GM18517 (cell line): ENCODE results near the gene TGFBR1.
A peak's percentile ranks its signal among the peaks of the same experiment; 100 is the strongest.

ENCODE experiments used
- ATAC-seq: cut with Tn5 transposase; IDR thresholded peaks from one replicate; pipeline ENCODE4 v1.9.1; 2021; ENCODE audit warnings: mild to moderate bottlenecking, moderate library complexity; ENCODE audit not compliant: unreplicated experiment

The TGFBR1 gene

DNA sequence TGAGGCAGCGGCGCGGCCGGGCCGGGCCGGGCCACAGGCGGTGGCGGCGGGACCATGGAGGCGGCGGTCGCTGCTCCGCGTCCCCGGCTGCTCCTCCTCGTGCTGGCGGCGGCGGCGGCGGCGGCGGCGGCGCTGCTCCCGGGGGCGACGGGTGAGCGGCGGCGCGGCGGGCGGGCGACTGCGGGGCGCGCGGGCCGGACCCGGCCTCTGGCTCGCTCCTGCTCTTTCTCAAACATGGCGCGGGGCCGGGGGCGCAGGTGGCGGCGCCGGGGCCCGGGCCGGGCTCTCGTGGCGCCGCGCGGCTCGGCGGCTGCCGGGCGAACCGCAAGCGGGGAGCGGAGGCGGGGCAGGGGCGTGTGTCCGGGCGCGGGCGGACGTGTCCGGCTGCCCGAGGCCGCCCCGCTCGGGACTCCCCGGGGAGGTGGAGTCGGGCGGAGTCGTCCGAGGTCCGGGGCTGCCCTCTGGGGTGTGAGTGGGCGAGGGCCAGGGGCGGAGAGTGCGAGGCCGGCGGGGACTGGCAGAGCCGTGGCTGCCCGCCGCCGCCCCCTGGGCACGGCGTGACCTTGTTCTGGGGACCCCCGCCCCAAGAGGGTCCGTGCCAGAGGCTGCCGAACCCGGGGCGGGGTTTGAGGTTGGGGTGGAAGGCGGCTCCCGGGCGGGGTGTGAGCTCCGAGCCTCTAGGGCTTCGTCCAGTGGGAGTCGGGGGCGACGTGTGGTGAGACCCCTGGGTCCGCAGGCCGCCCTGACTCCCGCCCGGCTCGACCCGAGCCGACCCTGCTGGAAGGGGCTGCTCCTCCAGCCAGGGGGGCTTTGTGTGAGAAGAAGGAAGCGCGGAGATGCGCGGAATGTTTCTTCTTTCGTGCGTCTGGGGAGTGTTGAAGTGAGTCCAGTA, 485 bp downstream of the TGFBR1 start:
- peak; percentile 51 for ATAC-seq

DNA sequence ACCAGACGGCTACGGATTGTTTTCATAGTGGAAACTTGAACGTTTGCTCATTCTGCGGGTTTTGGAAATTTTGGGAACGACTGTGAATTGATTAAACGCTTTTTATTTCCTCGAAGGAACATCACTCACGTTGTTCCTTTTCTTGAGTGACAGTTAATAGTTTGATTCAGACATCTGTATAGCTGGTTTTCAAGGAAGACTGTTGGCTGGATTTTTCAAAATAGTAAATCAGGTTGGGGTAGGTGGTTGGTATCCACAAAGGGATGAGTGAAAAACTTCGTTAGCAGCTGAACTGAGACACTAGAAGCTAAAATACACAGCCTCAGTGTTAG, 1.1 kb downstream of the TGFBR1 start:
- ATAC-seq: no peak

DNA sequence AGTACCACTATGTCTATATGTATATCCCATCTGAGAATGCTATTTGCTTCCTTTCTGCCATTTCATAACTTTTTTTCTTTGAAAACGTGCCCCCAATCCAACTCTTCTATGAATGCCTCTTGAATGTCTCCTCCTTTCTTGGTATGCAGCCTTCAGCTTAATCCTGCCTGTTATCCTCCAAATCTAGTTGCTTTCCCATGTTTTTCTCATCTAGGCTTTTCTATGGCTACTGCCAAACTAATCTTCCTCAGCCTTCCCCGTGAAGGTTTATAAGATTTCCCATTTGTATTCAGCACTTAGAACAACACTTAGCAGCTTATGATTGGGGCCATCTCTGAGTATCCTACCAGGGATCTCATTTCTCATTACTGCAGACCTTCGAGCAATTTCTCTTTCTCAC, 2.5 kb downstream of the TGFBR1 start:
- ATAC-seq: no peak

- no peak for ATAC-seq
Measured at GRCh38 chr9:99108131-99108530, 3.2 kb downstream of the TGFBR1 start.

- ATAC-seq: no peak
Measured at GRCh38 chr9:99109522-99109921, 4.6 kb downstream of the TGFBR1 start.

GRCh38 chr9:99112750-99113413, 8.0 kb downstream of the TGFBR1 start:
- ATAC-seq: no peak

DNA sequence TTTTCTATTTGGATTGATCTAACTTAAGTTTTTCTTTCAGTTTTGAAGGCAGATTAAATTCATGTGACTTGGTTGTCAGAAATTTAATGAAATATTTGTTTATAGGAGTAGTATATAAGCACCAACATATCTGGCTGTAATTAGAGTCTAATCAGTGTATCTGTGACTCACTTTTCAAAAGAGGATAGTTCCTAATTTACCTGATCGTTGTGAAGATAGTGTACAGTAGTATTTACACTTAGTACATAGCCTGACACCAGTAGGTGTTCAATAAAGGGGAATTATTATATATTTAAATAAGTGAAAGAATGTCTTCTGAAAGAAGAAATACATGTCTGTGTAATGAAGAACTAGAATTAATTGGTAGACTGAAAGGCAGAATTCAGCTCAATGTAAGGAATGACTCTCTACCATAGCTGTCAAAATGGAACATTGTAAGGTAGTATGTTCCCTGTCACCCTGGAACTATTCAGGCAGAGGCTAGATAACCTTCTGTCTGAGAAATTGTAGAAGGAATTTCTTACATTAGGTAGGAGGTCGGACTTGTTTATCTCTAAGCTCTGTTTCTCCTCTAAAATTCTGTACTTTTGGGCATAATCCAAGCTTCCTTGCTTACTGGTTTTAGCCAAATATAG, 8.6 kb downstream of the TGFBR1 start:
- no peak for ATAC-seq

DNA sequence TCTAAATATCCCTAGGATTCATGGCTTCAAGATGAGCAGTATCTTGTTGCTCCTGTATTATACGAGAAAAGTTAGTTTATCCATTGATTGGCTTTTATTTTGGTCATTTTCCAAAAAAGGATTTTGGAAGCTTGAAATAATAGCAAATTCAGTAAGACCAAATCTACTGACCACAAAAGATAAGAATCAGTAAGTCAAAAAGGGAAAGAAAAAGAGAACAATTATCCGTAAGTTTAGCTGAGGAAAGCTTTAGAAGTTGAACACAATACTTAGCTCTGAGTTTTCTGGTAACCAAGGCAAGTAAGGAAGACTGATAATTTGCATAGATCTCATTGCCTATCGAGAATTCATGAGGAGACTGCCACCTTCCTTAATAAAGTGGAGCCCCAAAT, 9.1 kb downstream of the TGFBR1 start:
- no peak for ATAC-seq

DNA sequence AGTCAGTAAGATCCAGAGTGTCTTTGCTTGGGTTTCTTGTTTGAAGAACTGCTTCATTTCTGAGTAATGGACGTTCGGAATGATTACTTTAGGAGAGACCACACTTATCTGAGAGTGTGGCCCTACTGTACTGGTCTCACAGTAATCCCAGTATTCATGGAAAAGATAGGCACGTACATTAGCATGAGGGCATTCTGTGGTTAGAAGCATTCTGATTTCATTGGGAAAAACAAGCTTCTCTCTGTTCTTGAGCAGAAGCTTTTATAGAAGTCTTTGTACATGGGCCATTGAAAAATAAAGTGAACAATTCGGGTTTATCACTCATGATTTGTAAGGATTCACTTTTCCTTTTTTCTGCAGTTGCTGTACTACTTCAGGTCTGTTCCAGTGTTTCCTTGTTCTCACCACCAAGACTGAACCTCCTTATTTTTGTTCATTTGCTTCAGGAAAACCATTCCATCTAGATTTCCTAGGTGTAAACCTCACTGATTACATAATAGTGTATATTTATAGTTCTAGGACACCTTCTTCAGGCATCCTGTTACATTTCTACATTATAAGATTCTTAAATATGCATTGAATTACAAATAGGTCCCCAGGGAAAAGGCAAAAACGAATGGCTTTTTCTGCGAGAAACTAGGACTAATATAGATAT, 10.1 kb downstream of the TGFBR1 start:
- ATAC-seq: no peak

DNA sequence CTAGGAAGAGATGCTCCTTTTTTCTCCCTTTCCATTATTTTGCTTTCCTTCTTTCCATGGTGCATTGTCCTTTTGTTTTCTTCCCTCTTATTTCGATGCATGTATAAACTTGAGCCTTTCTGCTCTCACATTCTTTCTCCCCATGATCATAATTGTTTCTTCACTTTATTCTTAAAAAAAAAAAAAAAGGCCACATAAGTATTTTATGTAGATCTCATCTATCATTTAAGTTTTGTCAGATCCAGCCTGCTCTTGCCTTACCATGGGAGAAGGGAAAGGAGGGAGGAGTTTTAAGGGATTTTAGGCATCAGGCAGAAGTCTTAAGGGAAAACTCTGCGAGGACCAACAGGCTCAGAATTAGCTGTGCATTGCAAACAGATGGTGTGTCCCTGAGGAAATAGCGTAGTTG, 11.1 kb downstream of the TGFBR1 start:
- ATAC-seq: no peak

DNA sequence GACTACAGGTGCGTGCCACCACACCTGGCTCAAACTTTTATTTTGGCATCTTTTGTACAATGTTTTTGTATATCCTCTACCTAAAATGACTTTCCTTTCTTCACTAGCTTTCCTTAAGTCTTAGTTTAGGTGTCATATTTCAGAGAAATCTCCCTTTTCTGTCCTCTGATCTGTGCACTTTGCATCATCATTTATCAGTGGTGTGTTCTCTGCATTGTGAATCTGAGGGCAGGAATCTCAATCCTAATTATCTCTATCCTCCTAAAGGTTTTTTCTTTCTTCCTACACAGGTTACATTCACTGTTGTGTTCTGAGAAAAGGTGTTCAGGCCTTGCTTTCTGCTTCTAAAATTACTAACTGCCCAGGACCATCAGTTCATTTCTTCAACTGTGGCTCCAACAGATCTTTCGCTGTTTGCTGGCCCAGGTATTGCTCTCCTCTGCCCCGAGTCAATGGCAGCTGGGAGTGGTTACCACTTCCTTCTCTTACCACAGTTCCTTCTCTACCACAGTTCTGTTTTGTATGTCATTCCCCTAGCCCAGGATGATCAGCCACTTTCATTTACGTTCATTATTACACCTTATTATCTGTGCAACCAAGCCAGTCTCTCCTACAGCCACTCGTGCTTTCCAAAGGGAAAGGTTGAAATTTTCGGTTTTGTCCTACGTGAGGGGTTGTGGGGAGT, 14.0 kb downstream of the TGFBR1 start:
- peak; percentile 97 for ATAC-seq

GRCh38 chr9:99119976-99120655, 15.2 kb downstream of the TGFBR1 start:
- no peak for ATAC-seq

DNA sequence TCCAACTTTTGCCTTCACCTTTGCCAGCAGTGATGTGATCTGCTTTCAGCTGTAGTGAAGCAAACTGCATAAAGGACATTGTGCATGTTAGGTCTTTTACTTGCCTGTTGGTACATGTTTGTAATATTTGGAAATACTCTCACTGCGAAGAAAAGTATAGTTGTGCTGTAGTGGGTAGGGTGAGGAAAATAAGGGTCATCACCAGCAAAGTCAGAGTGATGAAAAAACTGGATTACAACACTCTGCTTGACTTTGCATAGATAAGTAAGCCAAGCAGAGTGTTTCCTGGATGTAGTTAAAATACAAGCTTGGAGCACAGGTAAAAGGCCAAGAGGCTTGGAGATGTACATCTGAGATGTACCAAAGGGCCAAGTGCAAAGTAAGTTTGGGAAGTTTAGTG, 16.7 kb downstream of the TGFBR1 start:
- ATAC-seq: no peak

DNA sequence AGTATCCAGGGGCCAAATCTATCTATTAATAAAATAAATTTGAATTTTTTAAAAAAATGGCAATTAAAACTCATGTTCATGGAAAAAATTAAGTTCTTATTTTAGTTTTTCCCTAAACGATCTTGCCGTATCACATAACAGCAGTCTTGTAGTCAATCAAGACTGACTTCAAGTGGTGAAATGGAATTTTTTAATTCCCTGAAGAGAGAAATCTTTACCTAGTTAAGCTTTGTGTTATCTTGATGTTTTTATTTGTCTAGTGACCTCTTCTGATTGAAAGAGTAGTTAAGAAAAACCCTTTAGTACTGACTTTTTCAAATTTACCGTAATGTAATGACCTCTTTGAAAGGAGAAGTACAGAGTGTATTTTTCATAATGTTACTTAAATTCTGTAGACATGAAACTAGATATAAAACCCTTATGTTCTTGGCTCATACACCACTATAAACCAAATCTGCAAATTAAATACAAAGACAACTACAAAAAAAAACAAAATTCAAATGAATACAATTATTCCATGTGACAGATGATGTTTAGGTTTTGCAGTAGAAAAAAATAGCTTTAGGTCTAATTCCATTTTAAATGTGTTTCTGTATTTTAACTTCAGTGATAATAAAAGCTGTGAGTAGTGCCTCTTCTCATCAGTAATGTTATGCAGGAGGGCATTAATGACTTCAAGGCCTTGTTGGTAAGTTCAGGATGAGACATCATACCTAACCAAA, 19.8 kb downstream of the TGFBR1 start:
- no peak for ATAC-seq

GRCh38 chr9:99125446-99125845, 20.5 kb downstream of the TGFBR1 start:
- no peak for ATAC-seq

GRCh38 chr9:99126312-99126711, 21.4 kb downstream of the TGFBR1 start:
- ATAC-seq: no peak

- peak; percentile 39 for ATAC-seq
Measured at GRCh38 chr9:99127356-99128132, 22.6 kb downstream of the TGFBR1 start.

- peak; percentile 40 for ATAC-seq
Measured at GRCh38 chr9:99128133-99128406, 23.2 kb downstream of the TGFBR1 start.

DNA sequence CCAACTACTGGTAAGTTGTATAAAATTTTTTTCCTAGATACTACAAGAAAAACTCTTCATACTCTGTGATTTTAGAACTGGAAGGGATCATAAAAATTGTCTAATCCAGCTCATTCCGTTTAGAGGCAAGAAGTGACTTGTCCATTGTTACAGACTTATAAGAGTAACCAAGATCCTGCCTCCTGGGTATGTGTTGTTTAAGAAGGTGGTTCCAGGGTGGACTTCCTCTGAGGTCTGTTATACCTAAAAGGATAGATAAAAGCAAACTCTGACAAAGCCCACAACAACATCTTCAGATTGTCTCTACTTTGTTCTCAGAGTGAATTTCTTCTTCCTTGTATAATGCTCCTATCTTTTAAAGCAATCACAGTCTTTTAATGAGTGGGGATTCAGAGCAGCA, 24.2 kb downstream of the TGFBR1 start:
- no peak for ATAC-seq
